ENCODE measurements around the gene C3orf18. TPM values are rescaled to one million over a fixed set of nuclear protein-coding genes. Genes with fewer than 3 reads are reported as not detected.

C3orf18 gene
- total and polyA plus RNA-seq, 2 donors (not counting 3 experiments of a cell fraction or from before 2014, with no cell fraction given): 1.7 to 2.9 TPM

DNA sequence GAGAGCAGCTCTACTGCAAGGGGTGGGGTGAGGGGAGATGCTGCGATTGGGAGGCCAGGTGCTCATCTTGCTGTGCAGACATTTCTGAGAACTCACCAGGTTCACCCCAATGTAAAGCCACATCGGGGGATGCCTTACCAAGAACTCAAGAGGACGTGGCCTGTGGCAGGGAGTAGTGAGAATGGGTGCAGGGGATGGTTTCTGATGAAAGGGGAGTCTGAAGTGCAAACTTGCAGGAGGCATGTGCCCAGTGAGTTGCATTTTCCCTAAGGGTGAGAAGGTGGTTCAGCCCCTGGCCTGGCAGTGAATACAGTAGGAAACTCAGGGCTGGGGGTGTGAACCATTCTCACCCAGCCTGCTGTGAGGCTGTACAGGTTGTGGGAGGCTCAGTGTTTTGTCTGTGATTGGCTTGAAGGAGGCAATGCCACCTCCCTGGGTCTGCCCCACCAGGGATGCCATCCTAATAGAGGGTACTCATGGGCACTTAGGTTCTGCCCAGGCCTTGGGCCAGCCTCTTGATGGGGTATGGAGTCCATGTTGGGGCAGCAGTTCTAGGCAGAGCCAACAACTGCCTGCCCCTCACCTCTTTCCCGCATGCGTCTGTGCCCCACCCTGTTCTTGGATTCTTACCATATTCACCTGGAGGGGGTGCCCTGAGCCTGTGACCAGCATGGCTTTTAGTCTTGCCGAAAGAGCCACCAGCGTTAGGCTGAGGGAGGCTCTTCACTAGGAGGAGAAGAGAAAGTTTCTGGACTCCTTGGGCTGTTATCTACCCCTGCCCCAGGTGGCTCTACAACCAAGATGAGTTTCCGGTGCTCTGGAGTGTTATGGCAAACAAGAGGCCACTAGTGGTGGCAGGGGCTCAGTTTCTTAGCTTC is 6.3 kb upstream of the C3orf18 start:
- Histone ChIP-seq H3K79me2 (ENCODE audit: control insufficient read depth, insufficient read depth, low read length) (no peaks in the 10 kb centered on the region), H3K27ac (ENCODE audit: insufficient read depth, low read depth, low read length) (no peak overlapping the region), H3K9me3 (replicated peaks; ENCODE audit: control insufficient read depth, insufficient read depth, low read length) (no peaks in the 10 kb centered on the region), H3K9me1 (replicated peaks; ENCODE audit: control insufficient read depth, extremely low read depth, insufficient read depth, low read length) (no peaks in the 10 kb centered on the region), H3K9ac (replicated peaks; ENCODE audit: extremely low read depth, insufficient read depth, low read length) (no peak overlapping the region), H3K4me1 (ENCODE audit: control insufficient read depth, extremely low read depth, insufficient read depth, low read length) (peaks cover 7% of the 10 kb centered on the region), H2AFZ (ENCODE audit: low read depth, low read length) (no peak overlapping the region), H3K4me3 (replicated peaks in 1 of 3; ENCODE audit: insufficient read depth in 1 of 3, low read depth in 1 of 3, low read length in 3 of 3) (no peak overlapping the region), H3K4me2 (ENCODE audit: insufficient read depth, low read length) (no peak overlapping the region), H4K20me1 (replicated peaks; ENCODE audit: control insufficient read depth, extremely low read depth, insufficient read depth, low read length) (no peaks in the 10 kb centered on the region), H3K27me3 (ENCODE audit: control insufficient read depth in 2 of 2, insufficient read depth in 2 of 2, low read length in 2 of 2) (no peaks in the 10 kb centered on the region), H3K36me3 (ENCODE audit: control insufficient read depth in 2 of 2, extremely low read depth in 1 of 2, insufficient read depth in 2 of 2, low read length in 2 of 2) (peaks cover 0 to 4% of the 10 kb centered on the region in 2 experiments)
- DNase-seq (ENCODE audit: low read depth, low spot score) (no peak), FAIRE-seq (no peak)
- TF ChIP-seq FOS (IDR thresholded peaks at IDR 0.05; ENCODE audit: borderline replicate concordance, insufficient read depth, low read length): no peak
- TF ChIP-seq POLR2AphosphoS5 (IDR thresholded peaks at IDR 0.05; ENCODE audit: insufficient read depth, low read depth, low read length): no peak
- no peak for TF ChIP-seq MYC (IDR thresholded peaks at IDR 0.05; ENCODE audit: low read depth, low read length)
- no peak for TF ChIP-seq JUN (IDR thresholded peaks at IDR 0.05; ENCODE audit: borderline replicate concordance, insufficient read depth, insufficient read length, low read depth)
- TF ChIP-seq POLR2A (IDR thresholded peaks at IDR 0.05; ENCODE audit: low read depth, low read length): no peak
- no peak for TF ChIP-seq EZH2 (IDR thresholded peaks at IDR 0.05; ENCODE audit: borderline replicate concordance, low read depth, low read length, severe bottlenecking)
- TF ChIP-seq, protein P1, sequence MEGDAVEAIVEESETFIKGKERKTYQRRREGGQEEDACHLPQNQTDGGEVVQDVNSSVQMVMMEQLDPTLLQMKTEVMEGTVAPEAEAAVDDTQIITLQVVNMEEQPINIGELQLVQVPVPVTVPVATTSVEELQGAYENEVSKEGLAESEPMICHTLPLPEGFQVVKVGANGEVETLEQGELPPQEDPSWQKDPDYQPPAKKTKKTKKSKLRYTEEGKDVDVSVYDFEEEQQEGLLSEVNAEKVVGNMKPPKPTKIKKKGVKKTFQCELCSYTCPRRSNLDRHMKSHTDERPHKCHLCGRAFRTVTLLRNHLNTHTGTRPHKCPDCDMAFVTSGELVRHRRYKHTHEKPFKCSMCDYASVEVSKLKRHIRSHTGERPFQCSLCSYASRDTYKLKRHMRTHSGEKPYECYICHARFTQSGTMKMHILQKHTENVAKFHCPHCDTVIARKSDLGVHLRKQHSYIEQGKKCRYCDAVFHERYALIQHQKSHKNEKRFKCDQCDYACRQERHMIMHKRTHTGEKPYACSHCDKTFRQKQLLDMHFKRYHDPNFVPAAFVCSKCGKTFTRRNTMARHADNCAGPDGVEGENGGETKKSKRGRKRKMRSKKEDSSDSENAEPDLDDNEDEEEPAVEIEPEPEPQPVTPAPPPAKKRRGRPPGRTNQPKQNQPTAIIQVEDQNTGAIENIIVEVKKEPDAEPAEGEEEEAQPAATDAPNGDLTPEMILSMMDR (IDR thresholded peaks at IDR 0.05; ENCODE audit: extremely low read depth in 1 of 2, insufficient read depth in 1 of 2, low read depth in 1 of 2, low read length in 2 of 2): no peak
- TF ChIP-seq, protein P2, sequence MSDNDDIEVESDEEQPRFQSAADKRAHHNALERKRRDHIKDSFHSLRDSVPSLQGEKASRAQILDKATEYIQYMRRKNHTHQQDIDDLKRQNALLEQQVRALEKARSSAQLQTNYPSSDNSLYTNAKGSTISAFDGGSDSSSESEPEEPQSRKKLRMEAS (IDR thresholded peaks at IDR 0.05; ENCODE audit: insufficient read depth, insufficient read length): no peak
- intact Hi-C loops (cut with micrococcal nuclease) (no loop called here), dilution Hi-C loops (cut with MboI; ENCODE audit: extremely low pct_ligation_motif_present, low sequenced_read_pairs) (no loop called here)
- POLR2A ChIA-PET: interaction anchor here (0.9 kb wide), 1 partner anchor 38 kb away, joined by 3 read pairs; the partner anchor contains the start of gene CISH
- no TSS peak for BruUV-seq (replicated peaks)
- CTCF ChIA-PET: interaction anchor here (1.4 to 6.0 kb wide), 4 partner anchors 17 to 42 kb away, joined by 4 to 105 read pairs (median 36); partner anchors contain the start of genes CISH and MAPKAPK3

Data from endothelial cell of umbilical vein (primary cell).